ENCODE measurements around the gene RAB3D.
"Not testable (repeated sequence)": the region's sequence is repeated elsewhere in the genome, so short reads cannot be mapped to it uniquely, and the experiment has no call there.

Gene RAB3D

GRCh38 chr19:11339254-11340098, at the start of gene RAB3D:
TSS of gene RAB3D (minus strand) at chr19:11339657. CDS start at chr19:11337399, 2,258 bp downstream.
- DNase-seq (ENCODE audit: low spot score), result peak; percentile 84

GRCh38 chr19:11387162-11388034, 47.9 kb upstream of the RAB3D start:
- DNase-seq (ENCODE audit: low spot score), result no peak

- no peak for DNase-seq (ENCODE audit: low spot score)
Measured at GRCh38 chr19:11384778-11385129, 45.3 kb upstream of the RAB3D start.

- DNase-seq (ENCODE audit: low spot score), result no peak
Measured at GRCh38 chr19:11383706-11384048, 44.2 kb upstream of the RAB3D start.

GRCh38 chr19:11382898-11383705, 43.6 kb upstream of the RAB3D start:
- no peak for DNase-seq (ENCODE audit: low spot score)

GRCh38 chr19:11380653-11381537, 41.4 kb upstream of the RAB3D start:
- DNase-seq (ENCODE audit: low spot score), result peak; percentile 98

GRCh38 chr19:11379857-11380350, 40.4 kb upstream of the RAB3D start:
- DNase-seq (ENCODE audit: low spot score), result no peak

GRCh38 chr19:11379269-11379845, 39.9 kb upstream of the RAB3D start:
- DNase-seq (ENCODE audit: low spot score), result not testable (repeated sequence)

- DNase-seq (ENCODE audit: low spot score), result no peak
Measured at GRCh38 chr19:11378319-11379189, 39.1 kb upstream of the RAB3D start.

GRCh38 chr19:11377756-11378155, 38.3 kb upstream of the RAB3D start:
- DNase-seq (ENCODE audit: low spot score), result no peak

GRCh38 chr19:11377237-11377636, 37.8 kb upstream of the RAB3D start:
- DNase-seq (ENCODE audit: low spot score), result no peak

GRCh38 chr19:11375143-11375948, 35.9 kb upstream of the RAB3D start:
- DNase-seq (ENCODE audit: low spot score), result peak; percentile 86

- DNase-seq (ENCODE audit: low spot score), result peak; percentile 99
Measured at GRCh38 chr19:11374433-11375142, 35.1 kb upstream of the RAB3D start, which contains the start of gene SWSAP1. TSS of gene SWSAP1 (plus strand) at chr19:11374666. CDS start at chr19:11374681, 15 bp downstream.

- DNase-seq (ENCODE audit: low spot score), result no peak
Measured at GRCh38 chr19:11373885-11374432, 34.5 kb upstream of the RAB3D start.

- no peak for DNase-seq (ENCODE audit: low spot score)
Measured at GRCh38 chr19:11373166-11373884, 33.9 kb upstream of the RAB3D start.

GRCh38 chr19:11370744-11371143, 31.3 kb upstream of the RAB3D start:
- DNase-seq (ENCODE audit: low spot score), result no peak

GRCh38 chr19:11367528-11367927, 28.1 kb upstream of the RAB3D start:
- DNase-seq (ENCODE audit: low spot score), result no peak

Data from CD4-positive, alpha-beta T cell treated with Interleukin-6 at 100 ng/mL for 8 hours (primary cell).